Neural progenitor cell (in vitro differentiated cells): Measurements from ENCODE around the gene KIF25. TPM values are rescaled to one million over a fixed set of nuclear protein-coding genes. Genes with fewer than 3 reads are reported as not detected.

Experiments
- DNase-seq: peaks from one replicate; pipeline ENCODE4 v3.0.0-alpha.2; 2016; ENCODE audit warnings: low spot score
- H2AFZ ChIP-seq: fragments of 200-600 bp; sonication (generic); replicated peaks from 2 replicates; pipeline ENCODE4 v1.6.1; 2016; ENCODE audit warnings: antibody characterized with exemption
- H3F3A ChIP-seq: fragments of 200-600 bp; sonication (generic); 2 replicates; pipeline ENCODE4 v1.6.1; 2016; ENCODE audit warnings: antibody characterized with exemption, low read depth
- H3K27ac ChIP-seq: fragments of 200-600 bp; sonication (generic); 2 replicates; pipeline ENCODE4 v1.5.1; 2016; ENCODE audit warnings: mild to moderate bottlenecking
- H3K27me3 ChIP-seq: fragments of 200-600 bp; sonication (generic); 2 replicates; pipeline ENCODE4 v1.6.1; 2016; ENCODE audit warnings: mild to moderate bottlenecking, moderate library complexity
- H3K36me3 ChIP-seq: fragments of 200-600 bp; sonication (generic); 2 replicates; pipeline ENCODE4 v1.5.1; 2016
- H3K4me1 ChIP-seq: fragments of 200-600 bp; sonication (generic); 2 replicates; pipeline ENCODE4 v1.6.1; 2016; ENCODE audit warnings: mixed run types
- H3K4me2 ChIP-seq: fragments of 200-600 bp; sonication (generic); 2 replicates; pipeline ENCODE4 v1.6.1; 2016
- H3K4me3 ChIP-seq: fragments of 200-600 bp; sonication (generic); 2 replicates; pipeline ENCODE4 v1.5.1; 2016
- H3K79me2 ChIP-seq: fragments of 200-600 bp; sonication (generic); 2 replicates; pipeline ENCODE4 v1.6.1; 2016; ENCODE audit warnings: low read depth
- H3K9ac ChIP-seq: fragments of 200-600 bp; sonication (generic); 2 replicates; pipeline ENCODE4 v1.6.1; 2016
- H3K9me3 ChIP-seq: fragments of 200-600 bp; sonication (generic); 2 replicates; pipeline ENCODE4 v1.5.1; 2016; ENCODE audit warnings: low read depth
- H4K20me1 ChIP-seq: fragments of 200-600 bp; sonication (generic); 2 replicates; pipeline ENCODE4 v1.6.1; 2016; ENCODE audit warnings: low read depth
- H3K27ac Mint-ChIP-seq: 3 replicates; pipeline ENCODE4 v1.8.0; 2021; ENCODE audit warnings: mixed read lengths
- H3K27me3 Mint-ChIP-seq: 2 replicates; pipeline ENCODE4 v1.8.0; 2022; ENCODE audit warnings: low read depth, mild to moderate bottlenecking, inconsistent platforms, moderate library complexity, mixed read lengths; ENCODE audit not compliant: insufficient read depth
- H3K36me3 Mint-ChIP-seq: 3 replicates; pipeline ENCODE4 v1.8.0; 2021; ENCODE audit warnings: mixed read lengths
- H3K4me1 Mint-ChIP-seq: 3 replicates; pipeline ENCODE4 v1.8.0; 2021; ENCODE audit warnings: mixed read lengths
- H3K4me3 Mint-ChIP-seq: 3 replicates; pipeline ENCODE4 v1.8.0; 2021; ENCODE audit warnings: mild to moderate bottlenecking, moderate library complexity, mixed read lengths
- H3K9me3 Mint-ChIP-seq: 3 replicates; pipeline ENCODE4 v1.8.0; 2020; ENCODE audit warnings: mixed read lengths
- EZH2 ChIP-seq: fragments of 200-600 bp; sonication (generic); IDR thresholded peaks from 2 replicates; pipeline ENCODE4 v1.6.1; 2017; ENCODE audit warnings: antibody characterized with exemption, mild to moderate bottlenecking, moderate library complexity
- EZH2phosphoT487 ChIP-seq: fragments of 200-600 bp; sonication (generic); IDR thresholded peaks from 2 replicates; pipeline ENCODE4 v1.6.1; 2017; ENCODE audit warnings: antibody characterized with exemption
- total RNA-seq: library from RNA; depleted of rRNA; stranded (reverse); fragments of >200 nt; gene quantifications from 2 replicates; pipeline ENCODE4 v1.2.3, GENCODE V29; 2015; ENCODE audit warnings: low replicate concordance
- TF ChIP-seq, protein P1 (sequence below): fragments of 200-600 bp; sonication (generic); IDR thresholded peaks from 2 replicates; pipeline ENCODE4 v1.5.1; 2017; ENCODE audit warnings: antibody characterized with exemption, mild to moderate bottlenecking

Gene KIF25
- total RNA-seq, 1 donor from 2014 or later: 1.2 TPM

DNA sequence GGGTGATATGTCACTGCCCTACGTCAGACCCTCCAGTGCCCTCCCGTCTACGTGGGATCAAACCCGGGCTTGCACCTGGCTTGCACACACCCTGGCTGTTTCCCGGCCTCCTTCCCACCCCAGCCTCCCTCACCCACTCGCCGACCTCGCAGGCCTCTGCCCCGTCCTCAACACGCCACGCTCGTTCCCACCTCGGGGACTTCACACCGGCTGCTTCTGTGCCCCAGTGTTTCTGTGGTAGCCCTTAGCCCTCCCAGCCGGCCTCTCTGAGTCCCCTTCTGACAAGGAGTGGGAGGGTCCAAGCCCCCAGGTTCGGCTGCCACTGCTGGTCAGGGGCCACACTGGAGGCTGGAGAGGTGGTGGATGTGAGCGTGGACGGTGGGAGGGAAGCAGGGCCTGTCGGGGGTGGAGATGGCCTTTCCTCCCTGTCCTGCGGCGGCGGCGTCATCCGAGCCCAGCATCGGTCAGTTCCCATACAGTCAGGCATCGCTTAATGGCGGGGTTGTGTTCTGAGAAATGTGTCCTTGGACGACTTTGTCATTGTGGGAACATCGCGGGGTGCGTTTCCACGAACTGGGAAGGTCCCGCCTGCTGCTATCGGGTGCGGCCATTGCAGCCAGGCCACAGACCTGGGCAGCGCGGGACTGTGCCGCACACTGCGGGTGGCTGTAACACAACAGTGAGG, 11.4 kb upstream of the KIF25 start:
- TF ChIP-seq EZH2phosphoT487 (no peak), EZH2 (no peak)
- TF ChIP-seq, protein P1, sequence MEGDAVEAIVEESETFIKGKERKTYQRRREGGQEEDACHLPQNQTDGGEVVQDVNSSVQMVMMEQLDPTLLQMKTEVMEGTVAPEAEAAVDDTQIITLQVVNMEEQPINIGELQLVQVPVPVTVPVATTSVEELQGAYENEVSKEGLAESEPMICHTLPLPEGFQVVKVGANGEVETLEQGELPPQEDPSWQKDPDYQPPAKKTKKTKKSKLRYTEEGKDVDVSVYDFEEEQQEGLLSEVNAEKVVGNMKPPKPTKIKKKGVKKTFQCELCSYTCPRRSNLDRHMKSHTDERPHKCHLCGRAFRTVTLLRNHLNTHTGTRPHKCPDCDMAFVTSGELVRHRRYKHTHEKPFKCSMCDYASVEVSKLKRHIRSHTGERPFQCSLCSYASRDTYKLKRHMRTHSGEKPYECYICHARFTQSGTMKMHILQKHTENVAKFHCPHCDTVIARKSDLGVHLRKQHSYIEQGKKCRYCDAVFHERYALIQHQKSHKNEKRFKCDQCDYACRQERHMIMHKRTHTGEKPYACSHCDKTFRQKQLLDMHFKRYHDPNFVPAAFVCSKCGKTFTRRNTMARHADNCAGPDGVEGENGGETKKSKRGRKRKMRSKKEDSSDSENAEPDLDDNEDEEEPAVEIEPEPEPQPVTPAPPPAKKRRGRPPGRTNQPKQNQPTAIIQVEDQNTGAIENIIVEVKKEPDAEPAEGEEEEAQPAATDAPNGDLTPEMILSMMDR: no peak
- no peak overlapping the region for H3K4me3 ChIP-seq
- peaks cover 8% of the 10 kb centered on the region for H3K4me1 Mint-ChIP-seq
- no peak overlapping the region for H3K9ac ChIP-seq
- DNase-seq: no peak
- no peak overlapping the region for H3K4me3 Mint-ChIP-seq
- no peaks in the 10 kb centered on the region for H3K4me1 ChIP-seq
- peaks cover 8% of the 10 kb centered on the region for H3K36me3 Mint-ChIP-seq
- H3K36me3 ChIP-seq: no peaks in the 10 kb centered on the region
- H4K20me1 ChIP-seq: no peaks in the 10 kb centered on the region
- peaks cover 10% of the 10 kb centered on the region for H3F3A ChIP-seq
- H3K4me2 ChIP-seq: no peak overlapping the region
- H3K27ac Mint-ChIP-seq: no peak overlapping the region
- H2AFZ ChIP-seq: no peak overlapping the region
- no peak overlapping the region for H3K27ac ChIP-seq
- no peaks in the 10 kb centered on the region for H3K27me3 ChIP-seq
- H3K9me3 ChIP-seq: no peaks in the 10 kb centered on the region
- peaks cover 11% of the 10 kb centered on the region for H3K27me3 Mint-ChIP-seq
- H3K9me3 Mint-ChIP-seq: peaks cover 22% of the 10 kb centered on the region
- no peaks in the 10 kb centered on the region for H3K79me2 ChIP-seq

DNA sequence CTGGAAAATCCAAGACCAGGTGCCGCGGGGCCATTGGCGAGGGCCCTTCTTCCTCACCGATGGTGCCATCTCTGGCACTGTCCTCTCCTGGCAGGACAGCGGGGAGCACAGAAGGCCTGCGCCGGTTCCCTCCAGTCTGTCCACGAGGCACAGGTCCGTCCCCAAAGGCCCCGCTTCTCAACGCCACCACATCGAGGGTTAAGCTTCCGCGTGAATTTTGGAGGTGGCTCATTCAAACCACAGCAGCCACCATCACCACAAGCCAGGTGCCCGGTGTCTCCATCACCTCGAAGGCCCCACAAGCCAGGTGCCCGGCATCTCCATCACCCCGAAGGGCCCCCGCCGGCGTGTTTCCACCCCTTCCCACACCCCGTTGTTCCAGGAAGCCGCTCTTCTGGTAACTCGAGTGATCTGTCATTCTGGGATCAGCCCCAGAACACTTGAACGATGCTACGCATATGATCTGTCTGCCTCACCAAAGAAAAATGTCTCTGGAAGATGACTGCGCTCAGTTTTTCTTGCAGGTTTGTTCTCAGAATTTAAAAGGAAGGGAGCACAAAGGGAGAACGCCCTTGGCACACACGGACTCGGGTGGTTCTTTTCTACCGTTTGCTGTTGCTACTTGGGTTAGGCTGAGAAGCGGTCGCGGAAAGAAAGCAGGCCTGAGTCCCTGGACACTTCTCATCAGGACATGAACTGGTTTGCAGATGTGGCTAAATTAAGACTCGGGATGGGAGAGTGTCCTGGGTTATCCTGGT, 9.9 kb upstream of the KIF25 start:
- peaks cover 11% of the 10 kb centered on the region for H3K27me3 Mint-ChIP-seq
- no peak for DNase-seq
- peaks cover 10% of the 10 kb centered on the region for H3F3A ChIP-seq
- no peak overlapping the region for H2AFZ ChIP-seq
- no peaks in the 10 kb centered on the region for H3K27me3 ChIP-seq
- H3K36me3 Mint-ChIP-seq: peaks cover 8% of the 10 kb centered on the region
- H3K79me2 ChIP-seq: no peaks in the 10 kb centered on the region
- H3K9me3 Mint-ChIP-seq: peaks cover 23% of the 10 kb centered on the region
- no peaks in the 10 kb centered on the region for H3K9me3 ChIP-seq
- no peak overlapping the region for H3K4me3 Mint-ChIP-seq
- H3K9ac ChIP-seq: no peak overlapping the region
- H3K4me2 ChIP-seq: no peak overlapping the region
- no peak overlapping the region for H3K27ac Mint-ChIP-seq
- H4K20me1 ChIP-seq: no peaks in the 10 kb centered on the region
- TF ChIP-seq EZH2 (no peak), EZH2phosphoT487 (no peak)
- TF ChIP-seq, protein P1: no peak
- no peak overlapping the region for H3K27ac ChIP-seq
- no peak overlapping the region for H3K4me3 ChIP-seq
- H3K36me3 ChIP-seq: no peaks in the 10 kb centered on the region
- no peaks in the 10 kb centered on the region for H3K4me1 ChIP-seq
- peaks cover 8% of the 10 kb centered on the region for H3K4me1 Mint-ChIP-seq

DNA sequence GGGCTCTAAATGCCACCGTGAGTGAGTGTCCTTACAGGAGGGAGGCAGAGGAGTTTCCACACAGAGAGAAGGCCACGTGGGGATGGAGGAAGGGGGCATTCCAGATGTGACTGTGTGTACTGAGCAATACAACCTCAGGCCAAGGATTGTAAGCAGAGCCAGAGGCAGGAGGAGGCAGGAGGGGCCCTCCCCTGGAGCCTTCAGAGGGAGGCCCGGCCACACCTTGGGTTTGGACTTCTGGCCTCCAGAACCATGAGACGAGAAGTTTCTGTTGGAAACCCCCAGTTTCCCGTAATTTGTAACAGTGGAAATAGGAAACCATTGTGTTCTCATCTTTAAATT, 9.3 kb upstream of the KIF25 start:
- Mint-ChIP-seq H3K27ac (no peak overlapping the region), H3K4me3 (no peak overlapping the region), H3K9me3 (peaks cover 23% of the 10 kb centered on the region), H3K36me3 (peaks cover 8% of the 10 kb centered on the region), H3K27me3 (peaks cover 11% of the 10 kb centered on the region), H3K4me1 (peaks cover 8% of the 10 kb centered on the region)
- Histone ChIP-seq H3K27me3 (no peaks in the 10 kb centered on the region), H3K36me3 (no peaks in the 10 kb centered on the region), H3K9me3 (no peaks in the 10 kb centered on the region), H3K79me2 (no peaks in the 10 kb centered on the region), H3K9ac (no peak overlapping the region), H2AFZ (no peak overlapping the region), H3K4me2 (no peak overlapping the region), H3F3A (peaks cover 10% of the 10 kb centered on the region), H3K4me1 (no peaks in the 10 kb centered on the region), H4K20me1 (no peaks in the 10 kb centered on the region), H3K4me3 (no peak overlapping the region), H3K27ac (no peak overlapping the region)
- DNase-seq: no peak
- TF ChIP-seq EZH2 (no peak), EZH2phosphoT487 (no peak)
- TF ChIP-seq, protein P1: no peak
